GM21447 (cell line): ENCODE results near the gene CD8A.
"Not testable (repeated sequence)": the region's sequence is repeated elsewhere in the genome, so short reads cannot be mapped to it uniquely, and the experiment has no call there.

ENCODE experiments used
- ATAC-seq: cut with Tn5 transposase; IDR thresholded peaks from one replicate; pipeline ENCODE4 v1.9.1; 2021; ENCODE audit not compliant: unreplicated experiment

The CD8A gene

GRCh38 chr2:86741889-86742498 lies 48.7 kb downstream of the CD8A start:
- ATAC-seq, result not testable (repeated sequence)

GRCh38 chr2:86739889-86740288 lies 50.8 kb downstream of the CD8A start:
- ATAC-seq, result not testable (repeated sequence)

- not testable (repeated sequence) for ATAC-seq
Observed at GRCh38 chr2:86739485-86739884, 51.2 kb downstream of the CD8A start.

GRCh38 chr2:86734896-86735295 lies 55.8 kb downstream of the CD8A start:
- ATAC-seq, result not testable (repeated sequence)
